CD14-positive monocyte (primary cell): ENCODE measurements around the gene GALNT17. TPM values are rescaled to one million over a fixed set of nuclear protein-coding genes. Genes with fewer than 3 reads are reported as not detected.

Experiments used
- DNase-seq, 3 donors: peaks; one replicate each; pipeline ENCODE4 v3.0.0-alpha.2; 2011 to 2022
- H2AFZ ChIP-seq: 2 replicates; pipeline ENCODE4 v1.6.0; 2012; ENCODE audit warnings: mild to moderate bottlenecking, low read depth, low read length, inconsistent platforms; ENCODE audit not compliant: insufficient read depth, poor library complexity, severe bottlenecking
- H3K27ac ChIP-seq, 2 donors: 1 replicate in 1 of 2; 2 replicates in 1 of 2; pipeline ENCODE4 v1.5.1; 2012 to 2013; ENCODE audit warnings: low read length in 2 of 2, control low read depth in 1 of 2, inconsistent platforms in 1 of 2, low read depth in 1 of 2, mild to moderate bottlenecking in 1 of 2
- H3K27me3 ChIP-seq, 2 donors: one replicate each; pipeline versions ENCODE4 v1.6.0 to v1.6.1; 2011 to 2013; ENCODE audit warnings: low read length in 2 of 2; ENCODE audit not compliant: control insufficient read depth in 2 of 2, insufficient read depth in 2 of 2
- H3K36me3 ChIP-seq, 2 donors: replicated peaks in 1 of 2; 1 replicate in 1 of 2; 2 replicates in 1 of 2; pipeline versions ENCODE4 v1.5.1 to v1.6.1; 2012 to 2013; ENCODE audit warnings: low read length in 2 of 2, control low read depth in 1 of 2, inconsistent platforms in 1 of 2, mild to moderate bottlenecking in 1 of 2; ENCODE audit not compliant: insufficient read depth in 2 of 2, control insufficient read depth in 1 of 2
- H3K4me1 ChIP-seq, 2 donors: 1 replicate in 1 of 2; 2 replicates in 1 of 2; pipeline versions ENCODE4 v1.5.1 to v1.6.1; 2012 to 2013; ENCODE audit warnings: low read length in 2 of 2, control low read depth in 1 of 2, inconsistent platforms in 1 of 2, mild to moderate bottlenecking in 1 of 2, moderate library complexity in 1 of 2; ENCODE audit not compliant: insufficient read depth in 2 of 2, control insufficient read depth in 1 of 2
- H3K4me2 ChIP-seq: replicated peaks from 2 replicates; pipeline ENCODE3; 2012; ENCODE audit warnings: low read length, moderate library complexity, mild to moderate bottlenecking; ENCODE audit not compliant: poor library complexity, severe bottlenecking; ENCODE audit errors: extremely low read depth
- H3K4me3 ChIP-seq, 3 experiments: fragments of 200-600 bp in 1 of 3; sonication (generic) in 1 of 3; replicated peaks in 1 of 3; 1 replicate in 2 of 3; 2 replicates in 1 of 3; pipeline ENCODE4 v1.5.1; 2011 to 2013; ENCODE audit warnings: low read length in 3 of 3, mild to moderate bottlenecking in 3 of 3, control low read depth in 2 of 3, low read depth in 2 of 3, inconsistent platforms in 1 of 3, moderate library complexity in 1 of 3
- H3K79me2 ChIP-seq: 2 replicates; pipeline ENCODE4 v1.6.0; 2012; ENCODE audit warnings: mild to moderate bottlenecking, control low read depth, inconsistent platforms, low read length, moderate library complexity; ENCODE audit not compliant: insufficient read depth
- H3K9ac ChIP-seq: 2 replicates; pipeline ENCODE4 v1.6.0; 2017; ENCODE audit warnings: low read length, mild to moderate bottlenecking; ENCODE audit not compliant: insufficient read depth, poor library complexity, severe bottlenecking
- H3K9me3 ChIP-seq, 2 donors: replicated peaks in 1 of 2; 1 replicate in 1 of 2; 2 replicates in 1 of 2; pipeline versions ENCODE4 v1.5.1 to v1.6.1; 2012 to 2013; ENCODE audit warnings: low read length in 2 of 2, control low read depth in 1 of 2; ENCODE audit not compliant: control insufficient read depth in 1 of 2, insufficient read depth in 1 of 2
- H4K20me1 ChIP-seq: 2 replicates; pipeline ENCODE4 v1.6.0; 2012; ENCODE audit warnings: mild to moderate bottlenecking, low read length, control low read depth, moderate library complexity; ENCODE audit not compliant: insufficient read depth
- H3K27ac Mint-ChIP-seq, 7 donors: one replicate each; pipeline ENCODE4 v1.8.0; 2020; ENCODE audit warnings: mild to moderate bottlenecking in 7 of 7, mixed read lengths in 7 of 7, moderate library complexity in 6 of 7, inconsistent platforms in 2 of 7
- H3K27me3 Mint-ChIP-seq, 3 donors: one replicate each; pipeline ENCODE4 v1.8.0; 2021 to 2022; ENCODE audit warnings: low read depth in 3 of 3, mild to moderate bottlenecking in 3 of 3, mixed read lengths in 3 of 3, moderate library complexity in 3 of 3, inconsistent platforms in 1 of 3
- H3K36me3 Mint-ChIP-seq, 2 donors: one replicate each; pipeline ENCODE4 v1.8.0; 2020; ENCODE audit warnings: mixed read lengths in 2 of 2, inconsistent platforms in 1 of 2, mild to moderate bottlenecking in 1 of 2
- H3K4me1 Mint-ChIP-seq: one replicate; pipeline ENCODE4 v1.8.0; 2020; ENCODE audit warnings: mild to moderate bottlenecking, mixed read lengths
- H3K4me3 Mint-ChIP-seq, 2 donors: one replicate each; pipeline ENCODE4 v1.8.0; 2020; ENCODE audit warnings: mild to moderate bottlenecking in 2 of 2, mixed read lengths in 2 of 2, moderate library complexity in 1 of 2
- H3K9me3 Mint-ChIP-seq, 7 donors: one replicate each; pipeline ENCODE4 v1.8.0; 2020 to 2022; ENCODE audit warnings: mixed read lengths in 7 of 7, mild to moderate bottlenecking in 6 of 7, moderate library complexity in 6 of 7, inconsistent platforms in 2 of 7
- WGBS: methylation state at CpG from one replicate; pipeline ENCODE4 v1.1.5; 2013; ENCODE audit warnings: missing lambda C conversion rate; ENCODE audit not compliant: insufficient coverage; 5-methylcytosine and 5-hydroxymethylcytosine counted together
- intact Hi-C, 2 donors: fragments of 100-400 bp; cut with micrococcal nuclease; formaldehyde crosslinking; loops; one replicate each; pipeline versions ENCODE4 v1.15.0 to v1.15.1; 2023
- polyA plus RNA-seq, 3 donors: library from polyadenylated mRNA; depleted of rRNA in 1 of 3; unstranded in 2 of 3; stranded (reverse) in 1 of 3; fragments of 300-500 nt in 2 of 3; fragments of >200 nt in 1 of 3; fragmentation: Illumina TruSeq in 2 of 3; gene quantifications; 1 replicate in 2 of 3; 2 replicates in 1 of 3; pipeline ENCODE4 v1.2.3, GENCODE V29; 2012 to 2021
- TF ChIP-seq, protein P1 (sequence below): fragments of 200-600 bp; IDR thresholded peaks from one replicate; pipeline ENCODE4 v1.8.0; 2022; ENCODE audit warnings: antibody characterized with exemption, mild to moderate bottlenecking

GALNT17 gene
- polyA plus RNA-seq, 3 donors, result not detected

DNA sequence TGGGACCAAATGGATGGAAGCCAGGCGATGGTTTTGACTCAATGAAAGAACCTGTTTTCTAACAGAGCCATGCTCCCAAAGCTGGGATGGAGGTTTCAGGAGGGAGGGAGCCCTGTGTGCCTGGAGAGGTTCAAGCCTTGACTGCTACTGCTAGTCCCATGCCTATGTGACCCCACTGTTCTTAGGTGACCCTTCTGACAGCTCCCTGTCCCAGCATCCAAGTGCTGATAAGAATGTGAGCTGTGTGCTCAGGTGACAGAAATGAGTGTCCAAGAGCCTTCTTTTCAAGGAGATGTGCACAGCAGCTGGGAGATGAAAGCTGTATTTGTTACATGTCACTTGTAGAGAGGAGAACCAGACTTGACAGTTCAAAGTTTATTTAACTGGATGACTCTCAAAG lies 595.4 kb downstream of the GALNT17 start:
- Histone ChIP-seq H2AFZ (no peak overlapping the region), H3K4me1 (no peaks in the 10 kb centered on the region), H3K27ac (no peak overlapping the region), H3K4me2 (no peak overlapping the region), H3K27me3 (no peaks in the 10 kb centered on the region), H3K79me2 (no peaks in the 10 kb centered on the region), H3K36me3 (no peaks in the 10 kb centered on the region), H3K9me3 (no peaks in the 10 kb centered on the region), H3K4me3 (no peak overlapping the region), H4K20me1 (no peaks in the 10 kb centered on the region), H3K9ac (no peak overlapping the region)
- intact Hi-C loops, result no loop called here
- Mint-ChIP-seq H3K36me3 (no peaks in the 10 kb centered on the region), H3K9me3 (peaks cover 0 to 2% (median 0%) of the 10 kb centered on the region in 7 donors), H3K4me3 (no peak overlapping the region), H3K27me3 (peaks cover 0 to 7% (median 4%) of the 10 kb centered on the region in 3 donors), H3K27ac (no peak overlapping the region), H3K4me1 (no peaks in the 10 kb centered on the region)
- DNase-seq, result no peak
- TF ChIP-seq, protein P1, sequence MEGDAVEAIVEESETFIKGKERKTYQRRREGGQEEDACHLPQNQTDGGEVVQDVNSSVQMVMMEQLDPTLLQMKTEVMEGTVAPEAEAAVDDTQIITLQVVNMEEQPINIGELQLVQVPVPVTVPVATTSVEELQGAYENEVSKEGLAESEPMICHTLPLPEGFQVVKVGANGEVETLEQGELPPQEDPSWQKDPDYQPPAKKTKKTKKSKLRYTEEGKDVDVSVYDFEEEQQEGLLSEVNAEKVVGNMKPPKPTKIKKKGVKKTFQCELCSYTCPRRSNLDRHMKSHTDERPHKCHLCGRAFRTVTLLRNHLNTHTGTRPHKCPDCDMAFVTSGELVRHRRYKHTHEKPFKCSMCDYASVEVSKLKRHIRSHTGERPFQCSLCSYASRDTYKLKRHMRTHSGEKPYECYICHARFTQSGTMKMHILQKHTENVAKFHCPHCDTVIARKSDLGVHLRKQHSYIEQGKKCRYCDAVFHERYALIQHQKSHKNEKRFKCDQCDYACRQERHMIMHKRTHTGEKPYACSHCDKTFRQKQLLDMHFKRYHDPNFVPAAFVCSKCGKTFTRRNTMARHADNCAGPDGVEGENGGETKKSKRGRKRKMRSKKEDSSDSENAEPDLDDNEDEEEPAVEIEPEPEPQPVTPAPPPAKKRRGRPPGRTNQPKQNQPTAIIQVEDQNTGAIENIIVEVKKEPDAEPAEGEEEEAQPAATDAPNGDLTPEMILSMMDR, result no peak
- 89% methylated on average over 1 of the region's 1 CpG for WGBS

DNA sequence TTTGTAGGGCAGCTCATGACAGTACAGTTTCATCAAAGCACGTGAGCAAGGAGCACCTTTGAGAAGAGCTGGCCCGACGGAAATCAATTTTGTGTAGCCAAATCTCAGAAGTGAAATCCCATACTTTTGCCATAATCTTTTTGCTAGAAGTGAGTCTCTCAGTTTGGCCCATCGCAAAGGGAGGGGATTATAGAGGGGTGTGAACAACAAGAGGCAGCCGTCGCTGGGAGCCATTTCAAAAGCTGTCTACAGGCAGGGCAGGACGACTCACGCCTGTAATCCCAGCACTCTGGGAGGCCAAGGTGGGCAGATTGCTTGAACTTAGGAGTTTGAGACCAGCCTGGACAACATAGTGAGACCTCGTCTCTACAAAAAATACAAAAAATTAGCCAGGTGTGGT lies 599.8 kb downstream of the GALNT17 start:
- no peak overlapping the region for H2AFZ ChIP-seq
- H4K20me1 ChIP-seq, result no peaks in the 10 kb centered on the region
- H3K4me1 ChIP-seq, result no peaks in the 10 kb centered on the region
- no peak for DNase-seq
- no peak overlapping the region for H3K9ac ChIP-seq
- intact Hi-C loops, result loop anchor here in 1 of 2 donors (10.0 kb wide), 1 partner anchor 877 kb away; no protein-coding TSS in a partner anchor
- no peaks in the 10 kb centered on the region for H3K36me3 ChIP-seq
- no peak overlapping the region for H3K27ac Mint-ChIP-seq
- H3K27ac ChIP-seq, result no peak overlapping the region
- H3K4me3 ChIP-seq, result no peak overlapping the region
- H3K79me2 ChIP-seq, result no peaks in the 10 kb centered on the region
- TF ChIP-seq, protein P1, result no peak
- peaks cover 0 to 2% (median 0%) of the 10 kb centered on the region in 7 donors for H3K9me3 Mint-ChIP-seq
- H3K4me2 ChIP-seq, result no peak overlapping the region
- no peaks in the 10 kb centered on the region for H3K9me3 ChIP-seq
- no peaks in the 10 kb centered on the region for H3K36me3 Mint-ChIP-seq
- H3K27me3 Mint-ChIP-seq, result peaks cover 2 to 10% (median 10%) of the 10 kb centered on the region in 3 donors
- 93% methylated on average over 7 of the region's 9 CpGs for WGBS
- no peaks in the 10 kb centered on the region for H3K4me1 Mint-ChIP-seq
- H3K27me3 ChIP-seq, result no peaks in the 10 kb centered on the region
- H3K4me3 Mint-ChIP-seq, result no peak overlapping the region
